Natural killer cell (primary cell): ENCODE data around the gene LRRC2. TPM values are rescaled to one million over a fixed set of nuclear protein-coding genes. Genes with fewer than 3 reads are reported as not detected.

ENCODE experiments used
- ATAC-seq, 3 donors: fragments of 150-1000 bp in 2 of 3; fragments of 200-7000 bp in 1 of 3; cut with Tn5 transposase; 1 replicate in 1 of 3; 2 replicates in 2 of 3; pipeline ENCODE4 v1.10.0; 2021; ENCODE audit warnings: mild to moderate bottlenecking in 2 of 3, moderate library complexity in 2 of 3
- DNase-seq, 2 donors: peaks; one replicate each; pipeline versions ENCODE4 v3.0.0 to v3.0.0-alpha.2; 2013 to 2021; ENCODE audit warnings: mixed read lengths in 1 of 2
- H3K27ac ChIP-seq: one replicate; pipeline ENCODE4 v1.5.1; 2013; ENCODE audit warnings: mild to moderate bottlenecking, low read length
- H3K27me3 ChIP-seq: one replicate; pipeline ENCODE4 v1.6.1; 2013; ENCODE audit warnings: low read length; ENCODE audit not compliant: control insufficient read depth, insufficient read depth
- H3K36me3 ChIP-seq: one replicate; pipeline ENCODE4 v1.6.1; 2013; ENCODE audit warnings: low read length; ENCODE audit not compliant: control insufficient read depth, insufficient read depth
- H3K4me1 ChIP-seq: one replicate; pipeline ENCODE4 v1.6.1; 2013; ENCODE audit warnings: low read length; ENCODE audit not compliant: control insufficient read depth, insufficient read depth
- H3K4me3 ChIP-seq: one replicate; pipeline ENCODE4 v1.5.1; 2013; ENCODE audit warnings: low read length
- H3K9me3 ChIP-seq: one replicate; pipeline ENCODE4 v1.6.1; 2013; ENCODE audit warnings: low read length; ENCODE audit not compliant: control insufficient read depth, insufficient read depth
- H3K27ac Mint-ChIP-seq, 2 donors: one replicate each; pipeline ENCODE4 v1.8.0; 2022; ENCODE audit warnings: mild to moderate bottlenecking in 2 of 2, mixed read lengths in 2 of 2, moderate library complexity in 1 of 2
- H3K27me3 Mint-ChIP-seq, 2 donors: one replicate each; pipeline ENCODE4 v1.8.0; 2022; ENCODE audit warnings: low read depth in 2 of 2, mixed read lengths in 2 of 2
- H3K36me3 Mint-ChIP-seq: one replicate; pipeline ENCODE4 v1.8.0; 2022; ENCODE audit warnings: mixed read lengths
- H3K4me1 Mint-ChIP-seq, 2 donors: one replicate each; pipeline ENCODE4 v1.8.0; 2022; ENCODE audit warnings: mixed read lengths in 2 of 2
- H3K4me3 Mint-ChIP-seq: one replicate; pipeline ENCODE4 v1.8.0; 2022; ENCODE audit warnings: mild to moderate bottlenecking, moderate library complexity, mixed read lengths
- H3K9me3 Mint-ChIP-seq, 2 donors: one replicate each; pipeline ENCODE4 v1.8.0; 2022; ENCODE audit warnings: mixed read lengths in 2 of 2
- CTCF ChIP-seq: fragments of 200-600 bp; IDR thresholded peaks from one replicate; pipeline ENCODE4 v1.8.0; 2022; ENCODE audit warnings: antibody characterized with exemption
- WGBS: methylation state at CpG from one replicate; pipeline ENCODE4 v1.1.7; 2013; ENCODE audit warnings: missing lambda C conversion rate; ENCODE audit not compliant: insufficient coverage; 5-methylcytosine and 5-hydroxymethylcytosine counted together
- intact Hi-C: fragments of 100-400 bp; cut with micrococcal nuclease; formaldehyde crosslinking; loops from one replicate; pipeline ENCODE4 v1.14.2; 2022
- total RNA-seq, 4 donors: library from RNA; stranded (reverse); fragments of 120-200 nt in 1 of 4; gene quantifications; one replicate each; pipeline versions ENCODE4 v1.2.3 to v1.2.4, GENCODE V29; 2013 to 2022

LRRC2 gene
- total RNA-seq, 3 donors from 2014 or later (not counting 1 experiment from before 2014, with no cell fraction given): 0.18 TPM; not detected in 2

GRCh38 chr3:46480491-46481195 is 85.5 kb downstream of the LRRC2 start:
- no peak for ATAC-seq
- Mint-ChIP-seq H3K4me1 (no peaks in the 10 kb centered on the region), H3K27ac (no peak overlapping the region), H3K36me3 (peaks cover 1% of the 10 kb centered on the region), H3K4me3 (no peak overlapping the region), H3K27me3 (peaks cover 19 to 33% of the 10 kb centered on the region in 2 donors), H3K9me3 (peaks cover 0 to under 1% of the 10 kb centered on the region in 2 donors)
- intact Hi-C loops: no loop called here
- TF ChIP-seq CTCF: no peak
- WGBS: 82% methylated on average over 6 of the region's 6 CpGs
- H3K9me3 ChIP-seq: no peaks in the 10 kb centered on the region
- no peaks in the 10 kb centered on the region for H3K36me3 ChIP-seq
- no peaks in the 10 kb centered on the region for H3K27me3 ChIP-seq
- no peak for DNase-seq
- no peaks in the 10 kb centered on the region for H3K4me1 ChIP-seq
- no peak overlapping the region for H3K27ac ChIP-seq
- no peak overlapping the region for H3K4me3 ChIP-seq

DNA sequence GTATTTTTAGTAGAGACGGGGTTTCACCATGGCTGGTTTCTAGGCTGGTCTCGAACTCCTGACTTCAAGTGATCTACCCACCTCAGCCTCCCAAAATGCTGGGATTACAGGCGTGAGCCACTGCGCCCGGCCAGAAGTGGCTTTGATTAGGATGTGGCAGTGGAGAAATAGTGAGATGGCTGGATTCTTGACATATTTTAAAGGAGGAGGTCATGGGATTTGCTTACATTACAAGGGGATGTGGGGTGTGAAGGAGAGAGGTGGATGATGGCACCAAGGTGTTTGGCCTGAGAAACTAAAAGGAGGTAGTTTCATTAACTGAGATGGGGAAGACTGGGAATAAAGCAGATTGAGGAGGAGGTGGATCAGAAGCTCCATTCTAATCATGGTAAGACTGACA is 86.4 kb downstream of the LRRC2 start:
- ATAC-seq (no peak), DNase-seq (no peak)
- H3K9me3 ChIP-seq: no peaks in the 10 kb centered on the region
- H3K27ac ChIP-seq: no peak overlapping the region
- peaks cover 4 to 6% of the 10 kb centered on the region in 2 donors for H3K9me3 Mint-ChIP-seq
- H3K27ac Mint-ChIP-seq: no peak overlapping the region
- H3K4me1 ChIP-seq: no peaks in the 10 kb centered on the region
- H3K36me3 Mint-ChIP-seq: peaks cover 11% of the 10 kb centered on the region
- TF ChIP-seq CTCF: no peak
- no peaks in the 10 kb centered on the region for H3K36me3 ChIP-seq
- no peak overlapping the region for H3K4me3 ChIP-seq
- H3K27me3 Mint-ChIP-seq: peaks cover 19 to 40% of the 10 kb centered on the region in 2 donors
- no peaks in the 10 kb centered on the region for H3K27me3 ChIP-seq
- WGBS: 93% methylated on average over 5 of the region's 5 CpGs
- intact Hi-C loops: no loop called here
- no peak overlapping the region for H3K4me3 Mint-ChIP-seq
- no peaks in the 10 kb centered on the region for H3K4me1 Mint-ChIP-seq

- H3K9me3 ChIP-seq: no peaks in the 10 kb centered on the region
These were observed 87.1 kb downstream of the LRRC2 start for GRCh38 chr3:46479021-46479420.

More at GRCh38 chr3:46479021-46479420, 87.1 kb downstream of the LRRC2 start:
- Mint-ChIP-seq H3K9me3 (peaks cover 7 to 12% of the 10 kb centered on the region in 2 donors), H3K27ac (no peak overlapping the region), H3K27me3 (peaks cover 19 to 40% of the 10 kb centered on the region in 2 donors), H3K36me3 (peaks cover 17% of the 10 kb centered on the region), H3K4me3 (no peak overlapping the region), H3K4me1 (no peaks in the 10 kb centered on the region)
- H3K4me3 ChIP-seq: no peak overlapping the region
- H3K27me3 ChIP-seq: no peaks in the 10 kb centered on the region
- WGBS: 93% methylated on average over 5 of the region's 5 CpGs
- no peaks in the 10 kb centered on the region for H3K4me1 ChIP-seq
- no peak overlapping the region for H3K27ac ChIP-seq
- no peaks in the 10 kb centered on the region for H3K36me3 ChIP-seq
- DNase-seq: no peak
- no peak for ATAC-seq
- intact Hi-C loops: no loop called here
- no peak for TF ChIP-seq CTCF
